Measurements from ENCODE around the gene PCAT6. TPM values are rescaled to one million over a fixed set of nuclear protein-coding genes. Genes with fewer than 3 reads are reported as not detected.

PCAT6 gene
- total and polyA plus RNA-seq, 2 donors (not counting 3 experiments of a cell fraction or from before 2014, with no cell fraction given): 1.7 to 2.4 TPM

GRCh38 chr1:202781180-202781579, 29.6 kb upstream of the PCAT6 start:
- ChIA-PET CTCF (interaction anchor here (0.7 to 2.1 kb wide), 7 partner anchors 9 to 207 kb away, joined by 3 to 12 read pairs (median 3); no protein-coding TSS in a partner anchor), POLR2A (interaction anchor here (0.5 kb wide), 1 partner anchor 525 kb away, joined by 6 read pairs; no protein-coding TSS in a partner anchor)
- no peaks in the 10 kb centered on the region for H3K36me3 ChIP-seq (ENCODE audit: control insufficient read depth in 2 of 2, extremely low read depth in 1 of 2, insufficient read depth in 2 of 2, low read length in 2 of 2)
- TF ChIP-seq MYC (IDR thresholded peaks at IDR 0.05; ENCODE audit: low read depth, low read length): no peak
- no peak for TF ChIP-seq JUN (IDR thresholded peaks at IDR 0.05; ENCODE audit: borderline replicate concordance, insufficient read depth, insufficient read length, low read depth)
- BruUV-seq (replicated peaks): no TSS peak
- no peaks in the 10 kb centered on the region for H3K9me3 ChIP-seq (replicated peaks; ENCODE audit: control insufficient read depth, insufficient read depth, low read length)
- H3K27me3 ChIP-seq (ENCODE audit: control insufficient read depth in 2 of 2, insufficient read depth in 2 of 2, low read length in 2 of 2): no peaks in the 10 kb centered on the region
- no peak overlapping the region for H2AFZ ChIP-seq (ENCODE audit: low read depth, low read length)
- peaks cover 36% of the 10 kb centered on the region for H3K79me2 ChIP-seq (ENCODE audit: control insufficient read depth, insufficient read depth, low read length)
- no peak for FAIRE-seq
- intact Hi-C loops (cut with micrococcal nuclease): no loop called here
- H3K4me2 ChIP-seq (ENCODE audit: insufficient read depth, low read length): no peak overlapping the region
- dilution Hi-C loops (cut with MboI; ENCODE audit: extremely low pct_ligation_motif_present, low sequenced_read_pairs): no loop called here
- no peak overlapping the region for H3K27ac ChIP-seq (ENCODE audit: insufficient read depth, low read depth, low read length)
- H3K9ac ChIP-seq (replicated peaks; ENCODE audit: extremely low read depth, insufficient read depth, low read length): no peak overlapping the region
- H3K4me3 ChIP-seq (replicated peaks in 1 of 3; ENCODE audit: insufficient read depth in 1 of 3, low read depth in 1 of 3, low read length in 3 of 3): no peak overlapping the region
- H3K4me1 ChIP-seq (ENCODE audit: control insufficient read depth, extremely low read depth, insufficient read depth, low read length): no peaks in the 10 kb centered on the region
- DNase-seq (ENCODE audit: low read depth, low spot score): no peak
- H3K9me1 ChIP-seq (replicated peaks; ENCODE audit: control insufficient read depth, extremely low read depth, insufficient read depth, low read length): no peaks in the 10 kb centered on the region
- H4K20me1 ChIP-seq (replicated peaks; ENCODE audit: control insufficient read depth, extremely low read depth, insufficient read depth, low read length): peaks cover 4% of the 10 kb centered on the region

GRCh38 chr1:202786804-202787203, 23.9 kb upstream of the PCAT6 start:
- H3K4me2 ChIP-seq (ENCODE audit: insufficient read depth, low read length): no peak overlapping the region
- ChIA-PET CTCF (interaction anchor here (1.0 kb wide), 1 partner anchor 67 kb away, joined by 3 read pairs; no protein-coding TSS in a partner anchor), POLR2A (no interaction called here)
- FAIRE-seq: peak; percentile 59
- peaks cover 6% of the 10 kb centered on the region for H3K4me1 ChIP-seq (ENCODE audit: control insufficient read depth, extremely low read depth, insufficient read depth, low read length)
- peaks cover 49% of the 10 kb centered on the region for H3K79me2 ChIP-seq (ENCODE audit: control insufficient read depth, insufficient read depth, low read length)
- no TSS peak for BruUV-seq (replicated peaks)
- no peaks in the 10 kb centered on the region for H3K27me3 ChIP-seq (ENCODE audit: control insufficient read depth in 2 of 2, insufficient read depth in 2 of 2, low read length in 2 of 2)
- H3K9me1 ChIP-seq (replicated peaks; ENCODE audit: control insufficient read depth, extremely low read depth, insufficient read depth, low read length): no peaks in the 10 kb centered on the region
- no peak overlapping the region for H3K27ac ChIP-seq (ENCODE audit: insufficient read depth, low read depth, low read length)
- no peaks in the 10 kb centered on the region for H3K36me3 ChIP-seq (ENCODE audit: control insufficient read depth in 2 of 2, extremely low read depth in 1 of 2, insufficient read depth in 2 of 2, low read length in 2 of 2)
- dilution Hi-C loops (cut with MboI; ENCODE audit: extremely low pct_ligation_motif_present, low sequenced_read_pairs): no loop called here
- DNase-seq (ENCODE audit: low read depth, low spot score): no peak
- H3K9ac ChIP-seq (replicated peaks; ENCODE audit: extremely low read depth, insufficient read depth, low read length): no peak overlapping the region
- intact Hi-C loops (cut with micrococcal nuclease): no loop called here
- peaks cover 10% of the 10 kb centered on the region for H4K20me1 ChIP-seq (replicated peaks; ENCODE audit: control insufficient read depth, extremely low read depth, insufficient read depth, low read length)
- TF ChIP-seq GATA2 (IDR thresholded peaks at IDR 0.05; ENCODE audit: insufficient read depth, insufficient read length, low read depth, low read length) (no peak), POLR2AphosphoS5 (IDR thresholded peaks at IDR 0.05; ENCODE audit: insufficient read depth, low read depth, low read length) (no peak), POLR2A (IDR thresholded peaks at IDR 0.05; ENCODE audit: low read depth, low read length) (no peak), JUN (IDR thresholded peaks at IDR 0.05; ENCODE audit: borderline replicate concordance, insufficient read depth, insufficient read length, low read depth) (no peak), MYC (IDR thresholded peaks at IDR 0.05; ENCODE audit: low read depth, low read length) (no peak), FOS (IDR thresholded peaks at IDR 0.05; ENCODE audit: borderline replicate concordance, insufficient read depth, low read length) (no peak), MAX (IDR thresholded peaks at IDR 0.05; ENCODE audit: insufficient read depth, insufficient read length) (no peak), EZH2 (IDR thresholded peaks at IDR 0.05; ENCODE audit: borderline replicate concordance, low read depth, low read length, severe bottlenecking) (no peak)
- TF ChIP-seq, protein P1, sequence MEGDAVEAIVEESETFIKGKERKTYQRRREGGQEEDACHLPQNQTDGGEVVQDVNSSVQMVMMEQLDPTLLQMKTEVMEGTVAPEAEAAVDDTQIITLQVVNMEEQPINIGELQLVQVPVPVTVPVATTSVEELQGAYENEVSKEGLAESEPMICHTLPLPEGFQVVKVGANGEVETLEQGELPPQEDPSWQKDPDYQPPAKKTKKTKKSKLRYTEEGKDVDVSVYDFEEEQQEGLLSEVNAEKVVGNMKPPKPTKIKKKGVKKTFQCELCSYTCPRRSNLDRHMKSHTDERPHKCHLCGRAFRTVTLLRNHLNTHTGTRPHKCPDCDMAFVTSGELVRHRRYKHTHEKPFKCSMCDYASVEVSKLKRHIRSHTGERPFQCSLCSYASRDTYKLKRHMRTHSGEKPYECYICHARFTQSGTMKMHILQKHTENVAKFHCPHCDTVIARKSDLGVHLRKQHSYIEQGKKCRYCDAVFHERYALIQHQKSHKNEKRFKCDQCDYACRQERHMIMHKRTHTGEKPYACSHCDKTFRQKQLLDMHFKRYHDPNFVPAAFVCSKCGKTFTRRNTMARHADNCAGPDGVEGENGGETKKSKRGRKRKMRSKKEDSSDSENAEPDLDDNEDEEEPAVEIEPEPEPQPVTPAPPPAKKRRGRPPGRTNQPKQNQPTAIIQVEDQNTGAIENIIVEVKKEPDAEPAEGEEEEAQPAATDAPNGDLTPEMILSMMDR (IDR thresholded peaks at IDR 0.05; ENCODE audit: extremely low read depth in 1 of 2, insufficient read depth in 1 of 2, low read depth in 1 of 2, low read length in 2 of 2): no peak
- H2AFZ ChIP-seq (ENCODE audit: low read depth, low read length): no peak overlapping the region
- H3K4me3 ChIP-seq (replicated peaks in 1 of 3; ENCODE audit: insufficient read depth in 1 of 3, low read depth in 1 of 3, low read length in 3 of 3): no peak overlapping the region
- H3K9me3 ChIP-seq (replicated peaks; ENCODE audit: control insufficient read depth, insufficient read depth, low read length): no peaks in the 10 kb centered on the region
